ENCODE results near the gene TEX14. TPM values are rescaled to one million over a fixed set of nuclear protein-coding genes. Genes with fewer than 3 reads are reported as not detected.

Gene TEX14
- total RNA-seq, 4 donors from 2014 or later: under 0.01 to 0.21 TPM; not detected in 2

- TF ChIP-seq POLR2A (IDR thresholded peaks at IDR 0.05): no peak
- TF ChIP-seq EP300 (IDR thresholded peaks at IDR 0.05): no peak
- TF ChIP-seq, protein P1, sequence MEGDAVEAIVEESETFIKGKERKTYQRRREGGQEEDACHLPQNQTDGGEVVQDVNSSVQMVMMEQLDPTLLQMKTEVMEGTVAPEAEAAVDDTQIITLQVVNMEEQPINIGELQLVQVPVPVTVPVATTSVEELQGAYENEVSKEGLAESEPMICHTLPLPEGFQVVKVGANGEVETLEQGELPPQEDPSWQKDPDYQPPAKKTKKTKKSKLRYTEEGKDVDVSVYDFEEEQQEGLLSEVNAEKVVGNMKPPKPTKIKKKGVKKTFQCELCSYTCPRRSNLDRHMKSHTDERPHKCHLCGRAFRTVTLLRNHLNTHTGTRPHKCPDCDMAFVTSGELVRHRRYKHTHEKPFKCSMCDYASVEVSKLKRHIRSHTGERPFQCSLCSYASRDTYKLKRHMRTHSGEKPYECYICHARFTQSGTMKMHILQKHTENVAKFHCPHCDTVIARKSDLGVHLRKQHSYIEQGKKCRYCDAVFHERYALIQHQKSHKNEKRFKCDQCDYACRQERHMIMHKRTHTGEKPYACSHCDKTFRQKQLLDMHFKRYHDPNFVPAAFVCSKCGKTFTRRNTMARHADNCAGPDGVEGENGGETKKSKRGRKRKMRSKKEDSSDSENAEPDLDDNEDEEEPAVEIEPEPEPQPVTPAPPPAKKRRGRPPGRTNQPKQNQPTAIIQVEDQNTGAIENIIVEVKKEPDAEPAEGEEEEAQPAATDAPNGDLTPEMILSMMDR (IDR thresholded peaks at IDR 0.05): no peak
- H3K27ac ChIP-seq: no peak overlapping the region
- H3K4me3 ChIP-seq: no peak overlapping the region
- no peaks in the 10 kb centered on the region for H3K27me3 ChIP-seq
- H3K36me3 ChIP-seq: no peaks in the 10 kb centered on the region
- no peaks in the 10 kb centered on the region for H3K9me3 ChIP-seq
- H3K4me1 ChIP-seq: no peaks in the 10 kb centered on the region
- no peak for DNase-seq (ENCODE audit: low spot score in 2 of 2)
- 83 to 88% methylated on average over 4 of the region's 4 CpGs for WGBS, 2 donors
Measured at GRCh38 chr17:58611331-58611730, 80.5 kb downstream of the TEX14 start.

GRCh38 chr17:58606934-58607333, 84.9 kb downstream of the TEX14 start:
- no peaks in the 10 kb centered on the region for H3K36me3 ChIP-seq

DNA sequence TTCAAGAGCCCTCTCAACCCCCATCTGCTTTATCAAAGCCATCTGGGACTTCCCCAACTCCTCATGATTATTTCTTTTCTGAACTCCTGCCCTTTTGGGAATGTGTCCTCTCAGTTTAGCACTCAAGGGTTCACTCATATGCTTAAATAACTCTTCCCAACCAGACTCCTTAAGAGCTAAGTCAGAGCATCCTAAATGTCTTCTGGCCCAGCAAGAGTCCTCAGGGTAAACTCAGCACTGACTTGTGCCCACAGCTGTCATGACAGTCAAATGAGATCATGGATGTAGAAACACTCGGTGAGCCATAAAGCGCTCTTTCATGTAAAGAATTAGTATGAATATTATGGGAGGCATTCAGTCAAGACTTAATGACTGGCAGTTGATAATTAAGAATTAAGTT, 85.9 kb downstream of the TEX14 start:
- Histone ChIP-seq H3K27ac (no peak overlapping the region), H3K36me3 (no peaks in the 10 kb centered on the region), H3K9me3 (no peaks in the 10 kb centered on the region), H3K4me3 (no peak overlapping the region), H3K27me3 (no peaks in the 10 kb centered on the region), H3K4me1 (no peaks in the 10 kb centered on the region)
- 49 to 52% methylated on average over 2 of the region's 2 CpGs for WGBS, 2 donors
- TF ChIP-seq EP300 (IDR thresholded peaks at IDR 0.05): no peak
- DNase-seq (ENCODE audit: low spot score in 2 of 2): no peak

More at GRCh38 chr17:58606934-58607333, 84.9 kb downstream of the TEX14 start:
- no peak for TF ChIP-seq POLR2A (IDR thresholded peaks at IDR 0.05)
- no peak for TF ChIP-seq EP300 (IDR thresholded peaks at IDR 0.05)
- TF ChIP-seq, protein P1 (IDR thresholded peaks at IDR 0.05): no peak
- 95 to 97% methylated on average over 4 of the region's 4 CpGs for WGBS, 2 donors
- no peak for DNase-seq (ENCODE audit: low spot score in 2 of 2)
- H3K4me3 ChIP-seq: no peak overlapping the region
- H3K27me3 ChIP-seq: no peaks in the 10 kb centered on the region
- H3K27ac ChIP-seq: no peak overlapping the region
- no peaks in the 10 kb centered on the region for H3K4me1 ChIP-seq
- H3K9me3 ChIP-seq: no peaks in the 10 kb centered on the region

- Histone ChIP-seq H3K36me3 (no peaks in the 10 kb centered on the region), H3K27ac (no peak overlapping the region), H3K4me3 (no peak overlapping the region), H3K4me1 (no peaks in the 10 kb centered on the region), H3K27me3 (no peaks in the 10 kb centered on the region), H3K9me3 (no peaks in the 10 kb centered on the region)
- 71 to 76% methylated on average over 1 of the region's 1 CpG for WGBS, 2 donors
- DNase-seq (ENCODE audit: low spot score in 2 of 2): no peak
- TF ChIP-seq POLR2A (IDR thresholded peaks at IDR 0.05): no peak
- TF ChIP-seq, protein P1 (IDR thresholded peaks at IDR 0.05): no peak
- TF ChIP-seq EP300 (IDR thresholded peaks at IDR 0.05): no peak
Measured at GRCh38 chr17:58605470-58605869, 86.4 kb downstream of the TEX14 start.

DNA sequence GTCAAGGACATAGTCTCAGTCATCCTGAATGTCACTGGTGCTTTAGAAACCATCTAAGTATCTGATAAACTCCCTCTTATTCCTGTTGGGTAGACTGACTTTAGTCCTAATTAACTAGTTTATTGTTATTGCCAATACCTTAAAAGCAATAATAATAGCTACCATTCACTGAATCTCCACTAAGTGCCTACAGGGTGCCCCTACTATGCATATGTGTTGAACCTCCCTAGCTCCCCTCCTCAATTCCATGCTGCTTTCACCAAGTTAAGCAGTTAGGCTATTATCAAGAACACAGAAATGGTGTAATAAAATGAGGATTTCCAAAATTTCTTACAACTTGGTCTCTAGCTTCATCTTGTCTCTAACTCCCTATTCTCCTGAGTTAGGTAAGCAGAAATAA, 89.9 kb downstream of the TEX14 start:
- H3K4me1 ChIP-seq: no peaks in the 10 kb centered on the region
- TF ChIP-seq, protein P1 (IDR thresholded peaks at IDR 0.05): no peak
- TF ChIP-seq POLR2A (IDR thresholded peaks at IDR 0.05) (no peak), EP300 (IDR thresholded peaks at IDR 0.05) (no peak)
- H3K4me3 ChIP-seq: no peak overlapping the region
- no peaks in the 10 kb centered on the region for H3K36me3 ChIP-seq
- no peaks in the 10 kb centered on the region for H3K9me3 ChIP-seq
- no peak for DNase-seq (ENCODE audit: low spot score in 2 of 2)
- H3K27me3 ChIP-seq: no peaks in the 10 kb centered on the region
- no peak overlapping the region for H3K27ac ChIP-seq

GRCh38 chr17:58597371-58597770, 94.5 kb downstream of the TEX14 start:
- Histone ChIP-seq H3K36me3 (no peaks in the 10 kb centered on the region), H3K4me1 (no peaks in the 10 kb centered on the region), H3K4me3 (no peak overlapping the region), H3K27me3 (no peaks in the 10 kb centered on the region), H3K9me3 (no peaks in the 10 kb centered on the region), H3K27ac (no peak overlapping the region)
- no peak for TF ChIP-seq EP300 (IDR thresholded peaks at IDR 0.05)
- no peak for TF ChIP-seq POLR2A (IDR thresholded peaks at IDR 0.05)
- TF ChIP-seq, protein P1 (IDR thresholded peaks at IDR 0.05): no peak
- WGBS, 2 donors: 93 to 95% methylated on average over 3 of the region's 3 CpGs
- no peak for DNase-seq (ENCODE audit: low spot score in 2 of 2)
